GM12878 (cell line): ENCODE results near the gene PCDHGA1. TPM values are rescaled to one million over a fixed set of nuclear protein-coding genes. Genes with fewer than 3 reads are reported as not detected.

Experiments used
- ATAC-seq: fragments of 200-7000 bp; cut with Tn5 transposase; 3 replicates; pipeline ENCODE4 v1.9.1; 2020; ENCODE audit warnings: mild to moderate bottlenecking, moderate library complexity
- BruUV-seq: library from RNA; stranded (reverse); fragments of 400-500 nt; replicated peaks from 2 replicates; lab custom pipeline; 2021; lab: Mats Ljungman, UMichigan
- CTCF ChIA-PET: fragments of 300-600 bp; sonication (Branson Sonifier 250); formaldehyde crosslinking; extraction: SDS; loops from one replicate; lab custom pipeline; 2021; ENCODE audit warnings: inconsistent platforms; lab: Yijun Ruan, JAX
- POLR2A ChIA-PET: fragments of 350-600 bp; formaldehyde crosslinking; extraction: SDS; loops from one replicate; lab custom pipeline; 2021; ENCODE audit warnings: inconsistent platforms; lab: Charles Lee
- RAD21 ChIA-PET: fragments of 300-600 bp; sonication (Branson Sonifier 250); formaldehyde crosslinking; loops from one replicate; lab custom pipeline; 2023; ENCODE audit warnings: antibody characterized with exemption; ENCODE audit not compliant: unreplicated experiment; lab: Charles Lee
- SMC1A ChIA-PET: fragments of 300-600 bp; sonication (Branson Sonifier 250); formaldehyde crosslinking; loops from one replicate; lab custom pipeline; 2023; ENCODE audit not compliant: unreplicated experiment, uncharacterized antibody; lab: Charles Lee
- DNase-seq: peaks from one replicate; pipeline ENCODE4 v3.0.0-alpha.2; 2011; ENCODE audit warnings: low read depth, low spot score
- FAIRE-seq: peaks from 3 replicates; lab custom pipeline; 2011; peaks lifted over from hg19 to GRCh38; lab: Jason Lieb, UNC
- H2AFZ ChIP-seq: 2 replicates; pipeline ENCODE4 v1.6.0; 2011; ENCODE audit warnings: low read depth, low read length, control low read depth; ENCODE audit not compliant: control insufficient read depth
- H3K27ac ChIP-seq: 2 replicates; pipeline ENCODE4 v1.5.1; 2011; ENCODE audit warnings: control low read depth; ENCODE audit not compliant: control insufficient read depth, insufficient read depth
- H3K27me3 ChIP-seq, 2 experiments: replicated peaks in 1 of 2; 2 replicates each; pipeline versions ENCODE4 v1.6.0 to v1.6.1; 2011; ENCODE audit warnings: low read length in 1 of 2; ENCODE audit not compliant: control insufficient read depth in 2 of 2, insufficient read depth in 2 of 2
- H3K36me3 ChIP-seq, 2 experiments: 2 replicates each; pipeline ENCODE4 v1.5.1; 2011; ENCODE audit warnings: low read length in 1 of 2; ENCODE audit not compliant: control insufficient read depth in 2 of 2, insufficient read depth in 2 of 2
- H3K4me1 ChIP-seq: 2 replicates; pipeline ENCODE4 v1.6.1; 2011; ENCODE audit warnings: mild to moderate bottlenecking, low read length, moderate library complexity, mixed read lengths; ENCODE audit not compliant: control insufficient read depth, insufficient read depth
- H3K4me2 ChIP-seq: 2 replicates; pipeline ENCODE4 v1.6.0; 2011; ENCODE audit warnings: control low read depth; ENCODE audit not compliant: control insufficient read depth, insufficient read depth
- H3K4me3 ChIP-seq: fragments of 200-600 bp; sonication (generic); 2 replicates; pipeline ENCODE4 v1.5.1; 2016
- H3K79me2 ChIP-seq: 2 replicates; pipeline ENCODE4 v1.6.0; 2011; ENCODE audit warnings: low read length; ENCODE audit not compliant: control insufficient read depth, insufficient read depth
- H3K9ac ChIP-seq: 2 replicates; pipeline ENCODE4 v1.8.0; 2011; ENCODE audit warnings: low read length, control low read depth, mixed read lengths; ENCODE audit not compliant: control insufficient read depth, insufficient read depth
- H3K9me3 ChIP-seq: replicated peaks from 3 replicates; pipeline ENCODE4 v1.5.1; 2011; ENCODE audit warnings: mild to moderate bottlenecking, low read length; ENCODE audit not compliant: control insufficient read depth, insufficient read depth
- H4K20me1 ChIP-seq: 2 replicates; pipeline ENCODE4 v1.6.0; 2011; ENCODE audit not compliant: control insufficient read depth, insufficient read depth
- IRF4 ChIP-seq: IDR thresholded peaks from 2 replicates; pipeline ENCODE4 v1.6.1; 2011; ENCODE audit warnings: low read depth, low read length
- MEF2B ChIP-seq: fragments of 450-650 bp; IDR thresholded peaks from 2 replicates; pipeline ENCODE4 v1.6.1; 2018; ENCODE audit warnings: mild to moderate bottlenecking, moderate library complexity; ENCODE audit not compliant: partially characterized antibody, poor library complexity, severe bottlenecking
- NR2C1 ChIP-seq: fragments of 450-650 bp; IDR thresholded peaks from 2 replicates; pipeline ENCODE4 v1.6.1; 2017; ENCODE audit warnings: antibody characterized with exemption, mild to moderate bottlenecking, moderate library complexity
- TARDBP ChIP-seq: IDR thresholded peaks from 2 replicates; pipeline ENCODE4 v1.6.1; 2016; ENCODE audit warnings: borderline replicate concordance
- ZNF274 ChIP-seq: IDR thresholded peaks from one replicate; pipeline ENCODE4 v1.8.0; 2011; ENCODE audit not compliant: insufficient read length, insufficient read depth
- WGBS: methylation state at CpG from one replicate; pipeline ENCODE4 v1.1.6; 2016; ENCODE audit warnings: low lambda C conversion rate; ENCODE audit not compliant: insufficient replicate concordance, insufficient coverage; ENCODE audit errors: missing lambda C conversion rate; 5-methylcytosine and 5-hydroxymethylcytosine counted together
- in situ Hi-C: fragments of 300-500 bp; cut with MboI; formaldehyde crosslinking; loops from 9 replicates; pipeline ENCODE4 v1.14.3; 2018; ENCODE audit warnings: mixed read lengths
- intact Hi-C: fragments of 100-400 bp; cut with micrococcal nuclease; formaldehyde crosslinking; loops from one replicate; pipeline ENCODE4 v1.14.2; 2022; ENCODE audit not compliant: unreplicated experiment
- polyA plus RNA-seq, 11 experiments: library from polyadenylated mRNA; depleted of rRNA in 4 of 11; unstranded in 6 of 11; stranded (reverse) in 5 of 11; fragments of >200 nt; fragmentation: Nextera tagmentation in 4 of 11; fragmentation: Illumina TruSeq in 1 of 11; extraction: Ambion mirVana in 4 of 11; extraction: Trizol in 1 of 11; gene quantifications; 1 replicate in 1 of 11; 2 replicates in 10 of 11; pipeline versions ENCODE4 v1.2.1 to v1.2.3, GENCODE V29; 2011 to 2016; ENCODE audit warnings: inconsistent platforms in 2 of 11, missing spikeins in 2 of 11, low read depth in 1 of 11
- total RNA-seq, 4 experiments: library from RNA; depleted of rRNA in 3 of 4; stranded (reverse); fragments of >200 nt in 3 of 4; fragmentation: Illumina TruSeq in 1 of 4; extraction: Trizol in 1 of 4; gene quantifications; 2 replicates each; pipeline versions ENCODE4 v1.2.1 to v1.2.3, GENCODE V29; 2013 to 2021
- TF ChIP-seq, protein P1 (sequence below): fragments of 450-650 bp; IDR thresholded peaks from 2 replicates; pipeline ENCODE4 v1.6.1; 2017; ENCODE audit warnings: mild to moderate bottlenecking, low read depth, inconsistent platforms; ENCODE audit not compliant: poor library complexity, severe bottlenecking
- TF ChIP-seq, protein P2 (sequence below): fragments of 450-650 bp; formaldehyde crosslinking; IDR thresholded peaks from 2 replicates; pipeline ENCODE4 v1.4.0; 2022; ENCODE audit warnings: mild to moderate bottlenecking, moderate library complexity

The PCDHGA1 gene
- total and polyA plus RNA-seq, 10 of the 15 experiments (the other 5 are each of a cell fraction or from before 2014, with no cell fraction given): 0.02 to 0.51 (median 0.19) TPM; not detected in 3

GRCh38 chr5:141518618-141519015, 188.3 kb downstream of the PCDHGA1 start:
- Histone ChIP-seq H3K27ac (no peak overlapping the region), H3K9me3 (no peaks in the 10 kb centered on the region), H3K4me2 (no peak overlapping the region), H2AFZ (no peak overlapping the region), H4K20me1 (no peaks in the 10 kb centered on the region), H3K36me3 (peaks cover 13 to 46% of the 10 kb centered on the region in 2 experiments), H3K27me3 (no peaks in the 10 kb centered on the region), H3K79me2 (no peaks in the 10 kb centered on the region), H3K9ac (no peak overlapping the region), H3K4me3 (no peak overlapping the region), H3K4me1 (peaks cover 28% of the 10 kb centered on the region)
- 100% methylated on average over 1 of the region's 1 CpG for WGBS
- FAIRE-seq: no peak
- BruUV-seq: no TSS peak
- ChIA-PET RAD21 (interaction anchor here (0.6 to 1.6 kb wide), 2 partner anchors 9 to 43 kb away, joined by 3 to 5 read pairs; partner anchors contain the start of gene PCDHGC3), SMC1A (interaction anchor here (0.6 to 1.2 kb wide), 3 partner anchors 10 to 248 kb away, joined by 3 to 4 read pairs (median 4); no protein-coding TSS in a partner anchor), POLR2A (interaction anchor here (0.6 to 1.0 kb wide), 2 partner anchors 118 to 611 kb away, joined by 3 read pairs; partner anchors contain the start of genes HDAC3 and RELL2), CTCF (interaction anchor here (0.9 to 1.6 kb wide), 3 partner anchors 44 to 105 kb away, joined by 4 to 6 read pairs (median 5); partner anchors contain the start of genes PCDHGA10 and PCDHGC3)
- no peak for ATAC-seq
- intact Hi-C loops: no loop called here
- in situ Hi-C loops: no loop called here
- no peak for DNase-seq
- TF ChIP-seq ZNF274 (no peak), IRF4 (no peak), NR2C1 (no peak), MEF2B (no peak), TARDBP (no peak)
- TF ChIP-seq, protein P1, sequence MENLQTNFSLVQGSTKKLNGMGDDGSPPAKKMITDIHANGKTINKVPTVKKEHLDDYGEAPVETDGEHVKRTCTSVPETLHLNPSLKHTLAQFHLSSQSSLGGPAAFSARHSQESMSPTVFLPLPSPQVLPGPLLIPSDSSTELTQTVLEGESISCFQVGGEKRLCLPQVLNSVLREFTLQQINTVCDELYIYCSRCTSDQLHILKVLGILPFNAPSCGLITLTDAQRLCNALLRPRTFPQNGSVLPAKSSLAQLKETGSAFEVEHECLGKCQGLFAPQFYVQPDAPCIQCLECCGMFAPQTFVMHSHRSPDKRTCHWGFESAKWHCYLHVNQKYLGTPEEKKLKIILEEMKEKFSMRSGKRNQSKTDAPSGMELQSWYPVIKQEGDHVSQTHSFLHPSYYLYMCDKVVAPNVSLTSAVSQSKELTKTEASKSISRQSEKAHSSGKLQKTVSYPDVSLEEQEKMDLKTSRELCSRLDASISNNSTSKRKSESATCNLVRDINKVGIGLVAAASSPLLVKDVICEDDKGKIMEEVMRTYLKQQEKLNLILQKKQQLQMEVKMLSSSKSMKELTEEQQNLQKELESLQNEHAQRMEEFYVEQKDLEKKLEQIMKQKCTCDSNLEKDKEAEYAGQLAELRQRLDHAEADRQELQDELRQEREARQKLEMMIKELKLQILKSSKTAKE: no peak
- TF ChIP-seq, protein P2, sequence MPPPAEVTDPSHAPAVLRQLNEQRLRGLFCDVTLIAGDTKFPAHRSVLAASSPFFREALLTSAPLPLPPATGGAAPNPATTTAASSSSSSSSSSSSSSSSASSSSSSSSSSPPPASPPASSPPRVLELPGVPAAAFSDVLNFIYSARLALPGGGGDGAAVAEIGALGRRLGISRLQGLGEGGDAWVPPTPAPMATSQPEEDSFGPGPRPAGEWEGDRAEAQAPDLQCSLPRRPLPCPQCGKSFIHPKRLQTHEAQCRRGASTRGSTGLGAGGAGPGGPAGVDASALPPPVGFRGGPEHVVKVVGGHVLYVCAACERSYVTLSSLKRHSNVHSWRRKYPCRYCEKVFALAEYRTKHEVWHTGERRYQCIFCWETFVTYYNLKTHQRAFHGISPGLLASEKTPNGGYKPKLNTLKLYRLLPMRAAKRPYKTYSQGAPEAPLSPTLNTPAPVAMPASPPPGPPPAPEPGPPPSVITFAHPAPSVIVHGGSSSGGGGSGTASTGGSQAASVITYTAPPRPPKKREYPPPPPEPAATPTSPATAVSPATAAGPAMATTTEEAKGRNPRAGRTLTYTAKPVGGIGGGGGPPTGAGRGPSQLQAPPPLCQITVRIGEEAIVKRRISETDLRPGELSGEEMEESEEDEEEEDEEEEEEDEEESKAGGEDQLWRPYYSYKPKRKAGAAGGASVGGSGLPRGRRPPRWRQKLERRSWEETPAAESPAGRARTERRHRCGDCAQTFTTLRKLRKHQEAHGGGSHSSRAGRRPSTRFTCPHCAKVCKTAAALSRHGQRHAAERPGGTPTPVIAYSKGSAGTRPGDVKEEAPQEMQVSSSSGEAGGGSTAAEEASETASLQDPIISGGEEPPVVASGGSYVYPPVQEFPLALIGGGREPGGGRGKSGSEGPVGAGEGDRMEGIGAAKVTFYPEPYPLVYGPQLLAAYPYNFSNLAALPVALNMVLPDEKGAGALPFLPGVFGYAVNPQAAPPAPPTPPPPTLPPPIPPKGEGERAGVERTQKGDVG: no peak
